NCI-H1436 (cell line): ENCODE measurements around the gene TRIM10.
"Not testable (repeated sequence)": the region's sequence is repeated elsewhere in the genome, so short reads cannot be mapped to it uniquely, and the experiment has no call there.

Experiments
- DNase-seq: peaks from one replicate; lab custom pipeline; 2025; lab: John Stamatoyannopoulos, UW

Gene TRIM10

GRCh38 chr6:30129265-30130178 is 31.5 kb downstream of the TRIM10 start:
- DNase-seq: no peak

DNA sequence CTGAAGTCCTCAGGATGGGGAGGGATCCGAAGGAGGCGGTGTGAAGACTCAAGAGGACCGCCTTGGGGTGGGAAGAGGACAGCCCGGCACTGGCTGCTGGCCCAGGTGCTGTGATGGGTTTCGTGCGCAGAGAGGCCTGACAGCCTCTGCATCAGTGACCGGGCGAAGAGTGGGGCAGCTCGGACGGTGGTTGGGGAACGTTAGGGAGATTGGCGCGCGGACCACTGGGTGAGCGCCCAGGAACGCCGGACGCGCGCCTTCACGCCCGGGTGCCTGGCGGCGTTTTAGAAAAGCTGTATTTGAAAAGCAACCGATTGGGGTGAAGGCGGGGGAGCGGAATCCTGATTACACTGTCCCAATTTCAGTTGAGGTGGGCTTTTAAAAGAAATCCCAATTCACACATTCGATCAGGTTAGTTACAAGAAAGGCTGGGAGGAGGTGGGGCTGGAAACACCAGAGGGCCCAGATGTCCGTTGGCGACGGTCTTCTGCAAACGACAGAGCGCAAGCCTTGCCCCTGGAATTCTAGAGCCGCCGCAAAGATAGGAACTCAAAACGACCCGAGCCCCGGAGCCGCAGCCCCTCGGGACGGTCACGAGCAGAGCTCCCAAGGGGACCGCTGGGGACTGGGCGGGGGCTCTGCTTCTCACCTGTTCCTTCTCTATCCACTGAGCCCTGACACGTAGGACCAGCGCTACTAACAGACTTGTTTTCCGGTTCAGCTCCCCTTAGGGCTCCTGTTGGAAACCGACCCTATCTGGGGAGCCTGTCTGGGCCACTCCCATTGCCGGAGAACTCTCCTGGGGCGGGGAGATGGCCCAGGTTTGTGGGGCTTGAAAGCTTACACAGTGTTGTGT is 33.5 kb downstream of the TRIM10 start:
- no peak for DNase-seq

DNA sequence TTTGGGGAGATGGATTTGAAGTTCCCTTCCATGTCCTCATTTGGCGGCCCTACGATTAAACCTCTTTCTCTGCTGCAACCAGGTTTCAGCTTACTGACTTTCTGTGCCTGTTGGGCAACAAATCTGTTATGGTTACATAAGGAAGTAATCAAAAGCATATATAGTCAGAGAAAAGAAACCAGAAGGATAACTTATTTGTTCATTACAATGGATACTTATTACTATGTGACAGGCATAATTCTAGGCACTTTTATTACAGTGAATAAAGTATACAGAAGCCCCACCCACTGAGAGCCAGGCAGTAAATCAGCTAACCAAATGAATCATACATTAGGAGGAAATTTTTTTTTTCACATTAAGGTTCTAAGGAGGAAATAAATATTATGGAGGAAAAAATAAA is 38.5 kb downstream of the TRIM10 start:
- DNase-seq: no peak

GRCh38 chr6:30121446-30122366 is 39.3 kb downstream of the TRIM10 start:
- DNase-seq: no peak

GRCh38 chr6:30118691-30119090 is 42.3 kb downstream of the TRIM10 start:
- not testable (repeated sequence) for DNase-seq

- no peak for DNase-seq
Observed at GRCh38 chr6:30116724-30117123, 44.3 kb downstream of the TRIM10 start.

DNA sequence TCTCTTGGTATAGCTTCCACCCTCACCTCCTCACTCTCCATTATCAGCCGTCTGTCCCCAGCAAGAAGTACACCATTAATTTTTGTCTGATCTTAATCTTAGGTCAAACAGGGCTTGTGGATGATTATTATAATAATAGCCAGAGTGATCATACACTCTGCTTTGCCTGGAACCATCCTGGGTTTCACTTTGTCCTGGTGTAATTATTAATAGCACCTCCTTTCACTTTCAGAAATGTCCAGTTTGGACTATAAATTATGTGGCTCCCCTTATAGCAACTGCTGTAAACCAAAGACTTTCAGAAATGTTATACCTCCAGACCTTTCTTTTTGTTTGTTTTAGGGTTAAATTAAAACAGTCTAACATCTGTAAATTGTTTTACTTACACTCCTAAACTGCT is 47.2 kb downstream of the TRIM10 start:
- no peak for DNase-seq

GRCh38 chr6:30113003-30113759 is 47.8 kb downstream of the TRIM10 start, which contains the start of gene TRIM31:
TSS of gene TRIM31 (minus strand) at chr6:30113090. CDS start at chr6:30112805, 285 bp downstream.
- no peak for DNase-seq

DNA sequence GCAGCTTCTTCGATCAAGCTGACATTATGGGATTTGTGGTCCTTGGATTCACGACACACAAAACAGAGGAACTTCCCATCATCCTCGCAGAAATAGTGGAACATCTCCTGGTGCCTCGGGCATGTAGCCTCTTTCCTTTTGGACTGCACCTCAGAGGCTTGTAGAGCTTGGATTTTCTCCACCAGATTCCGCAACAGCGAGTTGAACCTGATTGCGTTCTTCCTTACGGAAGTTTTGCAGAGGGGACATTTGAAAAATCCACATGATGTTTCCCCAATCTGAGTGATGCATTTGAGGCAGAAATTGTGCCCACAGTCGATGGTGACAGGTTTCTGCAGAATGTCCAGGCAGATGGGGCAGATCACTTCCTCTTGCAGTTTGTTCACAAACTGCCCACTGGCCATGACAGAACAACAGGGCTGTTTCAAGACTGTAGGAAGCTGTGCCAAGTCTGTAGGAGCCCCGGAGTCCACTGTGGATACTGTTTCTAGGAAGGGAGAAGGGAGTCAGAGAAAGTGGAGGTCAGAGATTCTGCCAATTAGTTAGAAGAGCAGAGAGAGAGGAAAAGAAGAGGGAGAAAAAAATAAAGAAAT is 48.5 kb downstream of the TRIM10 start:
- no peak for DNase-seq

DNA sequence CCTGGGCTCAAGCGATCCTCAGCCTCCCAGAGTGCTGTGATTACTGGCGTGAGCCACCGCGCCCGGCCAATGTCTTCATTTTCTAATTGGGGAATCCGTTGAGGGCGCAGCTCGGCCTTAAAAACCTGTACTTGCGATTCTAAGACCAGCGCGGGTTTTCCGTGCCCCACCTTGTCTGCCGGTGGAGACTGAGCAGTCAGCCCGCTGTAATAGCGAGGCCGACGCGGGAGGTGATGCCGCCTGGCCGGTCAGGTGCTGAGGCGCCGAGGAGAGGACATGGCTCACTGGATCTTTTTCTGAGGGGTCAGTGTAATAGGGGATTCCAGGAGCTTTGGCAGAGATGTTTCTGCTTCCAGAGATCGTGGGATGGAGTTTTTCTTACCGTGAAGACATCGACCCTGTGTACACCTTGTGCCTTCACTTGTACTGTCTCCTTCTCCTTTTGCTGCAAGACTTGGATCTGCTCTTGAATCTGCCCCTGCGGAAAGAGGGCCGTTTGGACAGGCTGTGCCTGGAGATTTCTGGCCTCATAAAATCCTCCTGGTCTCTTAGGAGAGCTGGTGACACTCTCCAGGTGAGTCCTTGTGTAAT is 49.6 kb downstream of the TRIM10 start:
- DNase-seq: no peak

- no peak for DNase-seq
Observed at GRCh38 chr6:30104661-30105060, 56.4 kb downstream of the TRIM10 start.

GRCh38 chr6:30103872-30104179 is 57.2 kb downstream of the TRIM10 start:
- no peak for DNase-seq

- peak; percentile 76 for DNase-seq
Observed at GRCh38 chr6:30102970-30103871, 57.8 kb downstream of the TRIM10 start.

DNA sequence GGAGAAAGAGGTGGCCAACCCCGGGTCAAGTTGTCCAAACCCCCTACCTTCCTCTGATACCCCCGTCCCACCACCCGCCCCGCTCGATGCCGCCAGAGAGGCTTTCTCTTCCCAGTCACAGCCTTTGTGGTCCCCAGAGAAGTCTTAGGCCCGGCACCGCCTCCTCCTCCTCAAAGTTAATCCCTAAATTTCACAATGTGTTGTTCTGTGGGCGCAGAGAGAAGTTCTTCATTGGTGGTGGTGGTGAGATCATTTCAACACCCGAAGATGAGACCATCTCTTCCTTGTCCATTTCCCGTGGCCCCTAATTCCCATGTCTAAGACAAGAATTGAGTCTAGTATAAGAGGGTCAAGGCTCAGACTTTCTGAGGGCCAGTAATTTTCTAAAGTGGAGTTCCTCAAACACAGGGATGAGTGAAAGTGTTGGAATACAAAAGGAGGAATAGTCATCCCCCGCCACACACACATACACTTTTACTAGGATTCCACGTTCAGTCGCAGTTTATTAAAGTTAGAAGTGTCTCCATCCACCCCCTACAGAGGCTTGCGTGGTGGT is 58.5 kb downstream of the TRIM10 start:
- DNase-seq: no peak
